ENCODE data around the gene SFXN3. TPM values are rescaled to one million over a fixed set of nuclear protein-coding genes. Genes with fewer than 3 reads are reported as not detected.

SFXN3 gene
- total and polyA plus RNA-seq, 10 of the 15 experiments (the other 5 are each of a cell fraction or from before 2014, with no cell fraction given): 0.05 to 11.3 (median 1.2) TPM

GRCh38 chr10:101042667-101043362, 11.8 kb downstream of the SFXN3 start (continued):
- TF ChIP-seq PKNOX1 (IDR thresholded peaks at IDR 0.05): peak; percentile 99
- TF ChIP-seq E4F1 (IDR thresholded peaks at IDR 0.05; ENCODE audit: borderline replicate concordance, partially characterized antibody): peak; percentile 67
- peak; percentile 98 for TF ChIP-seq PBX3 (IDR thresholded peaks at IDR 0.05; ENCODE audit: insufficient replicate concordance, low read depth, low read length)
- TF ChIP-seq LARP7 (IDR thresholded peaks at IDR 0.05): no peak
- no peak for TF ChIP-seq ZBTB33 (IDR thresholded peaks at IDR 0.05)
- peak; percentile 57; the same call in 1 of the 2 replicates for TF ChIP-seq RELB (IDR thresholded peaks at IDR 0.05; ENCODE audit: low read depth)
- peak; percentile 73; the same call in 1 of the 2 replicates for TF ChIP-seq CBFB (IDR thresholded peaks at IDR 0.05; ENCODE audit: low read depth)
- 0 out of 2 replicates have a peak, but pooled peaks have one; percentile 28 for TF ChIP-seq NBN (IDR thresholded peaks at IDR 0.05)
- TF ChIP-seq POLR2A (IDR thresholded peaks at IDR 0.05; ENCODE audit: low read depth, low read length): peak; percentile 87
- TF ChIP-seq EED (IDR thresholded peaks at IDR 0.05; ENCODE audit: low read depth): peak; percentile 71; the same call in 1 of the 2 replicates
- TF ChIP-seq BHLHE40 (IDR thresholded peaks at IDR 0.05; ENCODE audit: borderline replicate concordance in 1 of 2, low read depth in 2 of 2, low read length in 1 of 2): 0 out of 4 replicates have a peak, but pooled peaks of 1 of the 2 experiments have one; percentile 32
- no peak for TF ChIP-seq ZNF687 (IDR thresholded peaks at IDR 0.05)
- TF ChIP-seq NR2C2 (IDR thresholded peaks at IDR 0.05; ENCODE audit: borderline replicate concordance, control insufficient read depth, insufficient read length, low read depth): no peak
- TF ChIP-seq SUZ12 (IDR thresholded peaks at IDR 0.05; ENCODE audit: unreplicated experiment): no peak
- TF ChIP-seq SMAD1 (IDR thresholded peaks at IDR 0.05; ENCODE audit: low read depth, partially characterized antibody): no peak
- TF ChIP-seq CREB1 (IDR thresholded peaks at IDR 0.05; ENCODE audit: low read depth): 0 out of 2 replicates have a peak, but pooled peaks have one; percentile 30
- TF ChIP-seq SP1 (IDR thresholded peaks at IDR 0.05; ENCODE audit: low read depth, low read length): peak; percentile 21
